Muscle of back (tissue), 11 donors: ENCODE measurements around the gene YPEL2. TPM values are rescaled to one million over a fixed set of nuclear protein-coding genes. Genes with fewer than 3 reads are reported as not detected.
A peak's percentile ranks its signal among the peaks of the same experiment; 100 is the strongest.
"Not testable (repeated sequence)": the region's sequence is repeated elsewhere in the genome, so short reads cannot be mapped to it uniquely, and the experiment has no call there.

ENCODE experiments used
- DNase-seq, 3 donors: peaks; one replicate each; pipeline versions ENCODE4 v3.0.0 to v3.0.0-alpha.2; 2013
- polyA plus RNA-seq, 10 donors: library from polyadenylated mRNA; unstranded; fragments of 120-200 nt; gene quantifications; one replicate each; pipeline ENCODE4 v1.2.1, GENCODE V29; 2013; ENCODE audit not compliant: insufficient read length in 10 of 10

The YPEL2 gene
- polyA plus RNA-seq, 10 donors, result 10.8 to 17.4 (median 14.4) TPM

GRCh38 chr17:59373882-59374495 lies 42.5 kb downstream of the YPEL2 start:
- no peak for DNase-seq

DNA sequence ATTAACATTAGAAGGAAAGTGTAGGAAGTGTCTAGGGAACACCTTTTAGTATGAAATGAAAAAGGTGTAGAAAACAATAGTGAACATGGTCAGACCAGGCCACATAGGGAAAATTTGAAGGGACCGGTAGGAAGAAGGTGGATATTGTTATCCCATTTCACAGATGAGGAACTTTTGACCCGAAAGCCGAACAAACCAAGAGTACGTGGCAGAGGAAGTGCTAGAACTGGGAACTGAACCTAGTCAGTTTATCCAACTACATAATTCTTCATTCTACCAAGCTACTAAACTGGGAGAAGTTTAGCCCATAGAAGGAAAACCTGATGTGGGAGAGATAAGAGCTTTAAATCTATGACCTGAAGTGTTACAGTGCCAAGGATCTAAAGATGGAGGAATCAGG lies 43.2 kb downstream of the YPEL2 start:
- no peak for DNase-seq

- no peak for DNase-seq
Observed at GRCh38 chr17:59375857-59376256, 44.4 kb downstream of the YPEL2 start.

DNA sequence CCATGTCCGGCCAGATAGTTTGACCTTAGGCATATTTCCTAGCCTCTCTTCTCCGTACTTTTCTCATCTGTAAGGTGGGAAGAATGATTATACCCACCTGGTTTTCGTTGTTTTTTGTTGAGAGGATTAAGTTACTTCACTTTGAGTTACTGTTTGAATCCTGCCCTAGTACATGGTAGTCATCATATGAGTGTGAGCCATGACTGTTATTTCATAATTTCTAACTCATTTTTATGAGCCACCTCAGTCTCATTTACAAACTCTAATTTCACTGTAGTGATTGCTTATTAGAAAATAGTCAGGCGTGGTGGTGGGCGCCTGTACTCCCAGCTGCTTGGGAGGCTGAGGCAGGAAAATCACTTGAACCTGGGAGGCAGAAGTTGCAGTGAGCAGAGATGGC lies 45.1 kb downstream of the YPEL2 start:
- DNase-seq, result no peak

GRCh38 chr17:59377410-59377809 lies 46.0 kb downstream of the YPEL2 start:
- DNase-seq, result no peak

DNA sequence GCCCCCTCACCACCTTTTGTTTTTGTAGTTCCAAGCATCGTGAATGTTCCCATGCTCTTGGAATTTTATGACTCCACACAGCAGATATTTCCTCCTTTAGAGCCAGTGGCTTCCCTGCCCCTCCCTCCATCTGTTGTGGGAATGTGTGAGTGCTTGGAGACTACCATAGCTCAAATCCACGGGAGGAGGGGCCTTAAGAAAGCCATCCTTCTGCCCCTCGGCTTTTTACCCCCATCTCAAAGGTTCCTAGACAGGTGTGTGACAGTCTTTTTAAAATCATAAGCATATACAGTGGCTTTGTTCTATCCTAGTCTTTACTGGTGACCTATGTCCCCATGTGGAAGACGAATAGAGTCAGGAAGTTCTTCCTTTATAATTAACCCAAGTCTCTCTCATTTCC lies 47.2 kb downstream of the YPEL2 start:
- DNase-seq, result peak in 2 of 3 donors; percentile 59 to 76

- no peak for DNase-seq
Observed at GRCh38 chr17:59380474-59380873, 49.0 kb downstream of the YPEL2 start.

DNA sequence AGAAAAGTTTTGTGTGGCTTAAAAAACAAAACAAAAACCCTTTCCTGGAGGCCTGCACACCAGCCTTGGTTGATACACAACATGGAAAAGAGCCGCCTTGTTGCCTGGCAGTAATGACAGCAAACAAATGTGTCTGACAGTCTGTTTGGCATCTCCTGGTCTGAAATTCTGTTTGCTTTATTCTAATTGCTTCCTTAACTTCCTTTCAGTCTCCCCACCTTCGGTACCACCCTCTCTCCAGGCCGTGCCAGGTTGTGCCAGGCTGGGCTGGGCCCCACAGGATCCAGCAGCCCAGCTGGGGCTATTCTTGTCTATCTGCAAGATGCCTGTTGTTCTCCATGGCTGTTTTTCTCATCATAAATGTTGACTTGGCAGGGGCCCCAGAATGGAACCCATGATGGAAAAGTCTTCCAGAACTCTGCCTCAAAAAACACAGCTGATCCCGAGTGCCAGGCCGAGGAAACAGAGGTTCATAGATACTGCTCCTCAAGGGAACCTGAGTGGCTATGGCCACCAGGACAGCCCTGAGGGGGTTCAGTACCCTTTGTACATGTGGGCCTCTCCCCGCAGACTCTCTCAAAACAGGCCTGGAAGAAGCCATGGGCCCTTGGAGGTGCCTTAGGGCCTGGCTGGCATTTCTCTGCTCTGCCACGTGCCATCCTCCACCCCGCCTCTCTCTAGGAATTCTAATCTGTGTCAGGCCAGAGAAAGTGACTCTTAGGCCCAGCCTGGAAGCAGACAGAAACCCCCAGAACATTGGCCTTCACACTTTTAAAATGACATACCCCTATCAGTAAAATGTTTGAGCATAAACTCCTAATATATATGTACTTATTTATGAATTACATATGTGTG lies 50.5 kb downstream of the YPEL2 start:
- peak in 1 of 3 donors; percentile 69 for DNase-seq

DNA sequence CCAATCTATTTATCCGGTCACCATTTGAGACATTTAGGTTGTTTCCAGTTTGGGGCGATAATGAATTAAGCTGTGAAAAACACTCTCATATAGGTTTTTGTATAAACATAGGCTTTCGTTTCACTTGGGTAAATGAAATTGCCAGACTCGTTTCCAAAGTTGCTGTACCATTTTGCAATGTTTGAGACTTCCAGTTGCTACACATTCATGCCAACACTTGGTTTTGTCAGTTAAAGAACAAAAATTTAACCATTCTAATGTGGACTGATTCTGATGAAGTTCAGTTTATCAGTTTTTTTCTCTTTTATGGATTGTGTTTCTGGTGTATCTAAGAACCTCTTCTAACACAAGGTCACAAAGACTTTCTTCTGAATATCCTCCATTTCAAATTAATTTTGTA lies 52.4 kb downstream of the YPEL2 start:
- no peak for DNase-seq

- DNase-seq, result peak in 1 of 3 donors; percentile 49
Observed at GRCh38 chr17:59387351-59388068, 56.1 kb downstream of the YPEL2 start.

DNA sequence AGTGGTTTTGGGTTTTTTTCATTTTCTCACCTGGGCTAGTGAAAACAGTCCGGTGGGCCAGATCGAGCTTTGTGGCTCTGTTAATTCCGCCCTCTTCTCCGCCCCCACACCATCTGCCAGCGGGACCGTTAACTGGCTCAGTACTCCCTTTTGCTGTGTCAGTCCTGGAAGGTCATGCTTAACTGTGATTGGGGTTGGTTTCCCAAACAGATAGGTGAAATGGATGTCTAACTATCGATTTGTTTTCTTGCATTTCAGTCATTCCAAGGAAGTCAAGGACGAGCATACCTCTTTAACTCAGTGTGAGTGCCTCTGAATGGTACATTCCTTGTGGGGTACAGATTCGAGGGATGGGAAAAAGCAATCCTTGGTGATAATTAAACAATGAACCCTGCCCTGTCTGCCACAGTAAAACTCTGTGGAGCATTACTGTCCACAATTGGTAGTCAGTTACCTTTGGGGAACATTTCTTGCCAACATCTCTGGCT lies 56.7 kb downstream of the YPEL2 start:
- no peak for DNase-seq

DNA sequence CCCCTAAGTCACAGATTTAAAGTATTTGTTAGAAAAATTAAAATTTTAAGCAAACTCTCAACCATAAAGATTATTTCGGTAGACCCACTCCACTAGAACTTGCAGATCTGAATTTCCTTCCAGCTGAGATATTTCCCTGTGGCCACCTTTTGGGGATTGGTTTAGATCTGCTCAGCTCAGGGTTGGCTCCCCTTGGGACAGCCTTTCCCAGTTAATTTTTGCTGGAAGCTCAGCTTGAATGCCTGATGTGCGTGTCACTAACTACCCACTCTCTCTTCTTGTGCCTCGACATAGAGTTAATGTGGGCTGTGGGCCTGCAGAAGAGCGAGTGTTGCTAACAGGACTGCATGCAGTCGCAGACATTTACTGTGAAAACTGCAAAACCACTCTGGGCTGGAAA lies 57.6 kb downstream of the YPEL2 start:
- no peak for DNase-seq

GRCh38 chr17:59391021-59391420 lies 59.6 kb downstream of the YPEL2 start:
- DNase-seq, result peak in 1 of 3 donors; percentile 49

DNA sequence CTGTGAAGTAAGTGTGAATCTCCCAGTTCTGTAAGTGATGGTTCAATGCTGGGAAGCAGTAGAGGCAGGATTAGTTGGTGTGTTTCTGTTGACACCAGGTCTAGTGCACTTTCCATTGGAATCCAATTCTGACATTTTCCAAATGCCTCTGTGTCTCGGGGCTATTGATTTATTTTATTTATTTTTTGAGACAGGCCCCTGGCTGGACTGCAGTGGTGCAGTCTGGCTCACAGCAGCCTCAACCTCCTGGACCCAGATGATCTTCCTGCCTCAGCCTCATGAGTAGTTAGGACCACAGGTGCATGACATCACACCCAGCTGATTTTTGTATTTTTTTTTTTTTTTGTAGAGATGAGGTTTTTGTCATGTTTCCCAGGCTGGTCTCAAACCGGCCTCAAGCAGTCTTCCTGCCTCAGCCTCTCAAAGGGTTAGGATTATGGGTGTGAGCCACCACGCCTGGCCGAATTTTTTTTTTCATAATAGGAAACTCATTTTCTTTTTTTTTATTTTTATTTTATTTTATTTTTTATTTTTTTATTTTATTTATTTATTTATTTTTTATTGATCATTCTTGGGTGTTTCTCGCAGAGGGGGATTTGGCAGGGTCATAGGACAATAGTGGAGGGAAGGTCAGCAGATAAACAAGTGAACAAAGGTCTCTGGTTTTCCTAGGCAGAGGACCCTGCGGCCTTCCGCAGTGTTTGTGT lies 61.7 kb downstream of the YPEL2 start:
- DNase-seq, result no peak

- not testable (repeated sequence) for DNase-seq
Observed at GRCh38 chr17:59393742-59394410, 62.4 kb downstream of the YPEL2 start.

GRCh38 chr17:59396134-59396826 lies 64.8 kb downstream of the YPEL2 start:
- DNase-seq, result no peak

DNA sequence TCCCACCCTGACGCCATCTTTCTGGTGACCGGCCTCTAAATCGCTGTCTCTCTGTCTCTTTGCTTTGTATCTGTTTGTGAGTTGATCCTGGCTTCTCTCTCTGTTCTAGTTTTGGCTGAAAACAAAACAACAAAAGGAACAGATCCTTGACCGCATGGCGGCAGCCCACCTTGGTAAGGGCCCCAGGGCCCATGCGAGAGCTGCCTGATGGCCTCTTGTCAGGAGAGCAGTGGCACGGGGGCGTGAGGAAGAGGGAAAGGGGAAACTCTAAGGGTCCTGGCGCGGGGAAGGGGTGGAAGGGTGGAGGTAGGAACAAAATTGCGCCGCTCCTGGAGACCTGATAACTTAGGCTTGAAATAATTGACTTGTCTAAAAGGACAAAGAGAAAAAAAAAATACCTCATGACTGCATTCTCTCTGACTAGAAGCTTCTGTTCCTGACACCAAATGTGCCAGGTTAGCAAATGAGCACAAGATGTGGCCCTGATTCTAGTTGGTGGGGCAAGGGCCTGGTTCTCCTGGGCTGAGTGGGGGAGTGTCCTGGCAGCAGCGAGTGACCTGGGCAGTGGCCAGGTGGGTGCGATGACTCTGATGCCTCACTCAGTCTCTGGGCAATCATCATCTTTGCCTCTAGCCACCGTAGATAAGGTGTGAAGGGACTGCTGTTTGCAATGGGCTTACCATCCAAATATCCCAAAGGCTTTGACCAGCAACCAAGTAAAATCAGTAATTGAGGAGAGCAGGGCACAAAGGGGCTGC lies 66.0 kb downstream of the YPEL2 start:
- no peak for DNase-seq

DNA sequence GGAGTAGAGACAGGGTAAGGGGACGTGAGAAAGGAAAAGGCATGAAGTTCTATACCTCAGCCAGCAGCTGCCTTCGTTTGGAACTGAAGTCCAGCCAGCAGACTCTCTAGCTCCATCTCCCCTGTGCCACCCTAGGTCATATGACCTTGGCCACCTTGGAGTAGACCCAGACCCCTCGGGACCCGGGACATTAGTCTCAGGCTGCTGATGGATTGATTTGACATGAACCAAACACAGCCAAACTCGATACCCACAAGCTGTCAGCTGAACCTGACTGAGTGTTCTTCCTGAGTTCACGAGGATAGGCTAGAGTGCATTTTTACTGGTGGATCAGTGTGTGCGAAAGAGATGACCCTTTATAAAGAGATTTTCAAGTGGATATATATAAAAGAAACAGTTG lies 68.5 kb downstream of the YPEL2 start:
- no peak for DNase-seq

GRCh38 chr17:59400858-59401257 lies 69.4 kb downstream of the YPEL2 start:
- DNase-seq, result no peak

GRCh38 chr17:59401274-59401673 lies 69.8 kb downstream of the YPEL2 start:
- DNase-seq, result no peak
